Measurements from ENCODE around the gene ADCK1. TPM values are rescaled to one million over a fixed set of nuclear protein-coding genes. Genes with fewer than 3 reads are reported as not detected.
"Not testable (repeated sequence)": the region's sequence is repeated elsewhere in the genome, so short reads cannot be mapped to it uniquely, and the experiment has no call there.

The ADCK1 gene
- total RNA-seq, 1 donor from 2014 or later = 4.5 TPM

DNA sequence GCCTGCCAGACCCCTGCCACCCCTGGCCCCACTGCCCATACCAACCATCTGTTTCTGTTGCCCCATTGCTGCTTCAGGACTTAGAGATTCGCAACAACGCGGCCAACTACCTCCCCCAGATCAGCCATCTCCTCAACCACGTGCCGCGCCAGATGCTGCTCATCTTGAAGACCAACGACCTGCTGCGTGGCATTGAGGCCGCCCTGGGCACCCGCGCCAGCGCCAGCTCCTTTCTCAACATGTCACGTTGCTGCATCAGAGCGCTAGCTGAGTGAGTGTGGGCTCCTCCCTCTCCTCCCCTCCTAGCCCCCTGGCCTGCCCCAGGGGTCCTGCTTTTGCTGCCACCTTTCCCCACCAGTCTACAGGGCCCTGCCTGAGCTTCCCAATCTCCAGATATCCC is 131.5 kb downstream of the ADCK1 start:
- H3K36me3 ChIP-seq (ENCODE audit: control insufficient read depth, insufficient read depth, low read length) = peaks cover 1% of the 10 kb centered on the region
- TF ChIP-seq, protein P1, sequence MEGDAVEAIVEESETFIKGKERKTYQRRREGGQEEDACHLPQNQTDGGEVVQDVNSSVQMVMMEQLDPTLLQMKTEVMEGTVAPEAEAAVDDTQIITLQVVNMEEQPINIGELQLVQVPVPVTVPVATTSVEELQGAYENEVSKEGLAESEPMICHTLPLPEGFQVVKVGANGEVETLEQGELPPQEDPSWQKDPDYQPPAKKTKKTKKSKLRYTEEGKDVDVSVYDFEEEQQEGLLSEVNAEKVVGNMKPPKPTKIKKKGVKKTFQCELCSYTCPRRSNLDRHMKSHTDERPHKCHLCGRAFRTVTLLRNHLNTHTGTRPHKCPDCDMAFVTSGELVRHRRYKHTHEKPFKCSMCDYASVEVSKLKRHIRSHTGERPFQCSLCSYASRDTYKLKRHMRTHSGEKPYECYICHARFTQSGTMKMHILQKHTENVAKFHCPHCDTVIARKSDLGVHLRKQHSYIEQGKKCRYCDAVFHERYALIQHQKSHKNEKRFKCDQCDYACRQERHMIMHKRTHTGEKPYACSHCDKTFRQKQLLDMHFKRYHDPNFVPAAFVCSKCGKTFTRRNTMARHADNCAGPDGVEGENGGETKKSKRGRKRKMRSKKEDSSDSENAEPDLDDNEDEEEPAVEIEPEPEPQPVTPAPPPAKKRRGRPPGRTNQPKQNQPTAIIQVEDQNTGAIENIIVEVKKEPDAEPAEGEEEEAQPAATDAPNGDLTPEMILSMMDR (IDR thresholded peaks at IDR 0.05; ENCODE audit: insufficient read depth, low read length, severe bottlenecking) = no peak
- DNase-seq (ENCODE audit: low read depth) (no peak), FAIRE-seq (no peak)
- no peak overlapping the region for H3K4me3 ChIP-seq (ENCODE audit: low read depth, low read length)
- H3K27me3 ChIP-seq (ENCODE audit: control insufficient read depth, insufficient read depth, low read length) = no peaks in the 10 kb centered on the region

- H3K36me3 ChIP-seq (ENCODE audit: control insufficient read depth, insufficient read depth, low read length) = peaks cover 1% of the 10 kb centered on the region
- TF ChIP-seq, protein P1 (IDR thresholded peaks at IDR 0.05; ENCODE audit: insufficient read depth, low read length, severe bottlenecking) = no peak
- no peaks in the 10 kb centered on the region for H3K27me3 ChIP-seq (ENCODE audit: control insufficient read depth, insufficient read depth, low read length)
- no peak overlapping the region for H3K4me3 ChIP-seq (ENCODE audit: low read depth, low read length)
- no peak for DNase-seq (ENCODE audit: low read depth)
- FAIRE-seq = no peak
Observed at GRCh38 chr14:77936138-77936639, 136.3 kb downstream of the ADCK1 start.

DNA sequence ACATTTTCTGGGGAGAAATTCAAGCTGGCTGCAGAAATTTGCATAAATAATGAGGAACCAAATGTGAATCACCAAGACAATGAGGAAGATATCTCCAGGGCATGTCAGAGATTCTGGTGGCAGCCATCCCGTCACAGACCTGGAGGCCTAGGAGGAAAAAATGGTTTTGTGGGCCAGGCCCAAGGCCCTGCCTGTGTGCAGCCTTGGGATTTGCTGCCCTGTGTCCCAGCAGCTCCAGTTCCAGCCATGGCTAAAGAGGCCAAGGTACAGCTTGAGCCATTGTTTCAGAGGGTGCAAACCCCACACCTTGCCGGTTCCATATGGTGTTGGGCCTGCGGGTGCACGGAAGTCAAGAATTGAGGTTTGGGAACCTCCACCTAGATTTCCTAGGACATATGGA is 147.5 kb downstream of the ADCK1 start:
- TF ChIP-seq, protein P1 (IDR thresholded peaks at IDR 0.05; ENCODE audit: insufficient read depth, low read length, severe bottlenecking) = no peak
- Histone ChIP-seq H3K4me3 (ENCODE audit: low read depth, low read length) (no peak overlapping the region), H3K36me3 (ENCODE audit: control insufficient read depth, insufficient read depth, low read length) (no peaks in the 10 kb centered on the region), H3K27me3 (ENCODE audit: control insufficient read depth, insufficient read depth, low read length) (no peaks in the 10 kb centered on the region)
- no peak for DNase-seq (ENCODE audit: low read depth)
- no peak for FAIRE-seq

- no peak for DNase-seq (ENCODE audit: low read depth)
- H3K27me3 ChIP-seq (ENCODE audit: control insufficient read depth, insufficient read depth, low read length) = no peaks in the 10 kb centered on the region
- no peak for FAIRE-seq
Observed at GRCh38 chr14:77950371-77951063, 150.6 kb downstream of the ADCK1 start.

DNA sequence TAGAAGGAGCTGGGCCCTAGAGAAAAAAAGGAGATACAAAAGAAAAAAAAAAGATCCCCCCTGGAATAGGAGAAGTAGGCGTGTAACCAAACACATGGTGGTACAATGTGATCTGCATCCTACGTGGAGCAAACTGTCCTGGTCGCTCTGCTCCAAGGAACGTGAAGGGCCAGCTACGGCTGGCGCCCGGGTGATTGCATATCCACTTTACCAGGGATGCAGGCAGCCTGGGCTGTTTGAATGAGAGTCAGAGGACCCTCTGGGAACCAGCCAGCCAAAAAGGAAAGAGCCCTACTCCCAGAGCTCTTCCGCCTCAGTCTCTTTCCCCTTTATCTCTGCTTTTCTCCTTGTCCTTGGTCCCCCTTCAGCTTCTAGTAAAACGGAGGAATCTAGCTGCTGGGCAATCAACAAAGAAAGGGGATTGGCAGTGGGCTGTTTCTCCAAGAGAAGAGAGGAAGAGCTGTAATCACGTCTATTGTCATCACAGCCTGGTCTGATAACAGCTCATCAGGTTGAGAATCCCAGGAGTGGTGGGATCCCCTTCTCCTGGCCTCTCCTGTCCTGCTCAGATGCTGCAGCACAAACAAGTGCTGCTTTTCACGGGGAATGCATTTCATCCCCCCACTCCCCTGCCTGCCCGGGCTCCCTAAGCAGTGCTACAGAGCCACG is 156.0 kb downstream of the ADCK1 start:
- H3K36me3 ChIP-seq (ENCODE audit: control insufficient read depth, insufficient read depth, low read length) = no peaks in the 10 kb centered on the region
- H3K4me3 ChIP-seq (ENCODE audit: low read depth, low read length) = no peak overlapping the region
- no peak for DNase-seq (ENCODE audit: low read depth)
- no peaks in the 10 kb centered on the region for H3K27me3 ChIP-seq (ENCODE audit: control insufficient read depth, insufficient read depth, low read length)
- FAIRE-seq = no peak
- TF ChIP-seq, protein P1 (IDR thresholded peaks at IDR 0.05; ENCODE audit: insufficient read depth, low read length, severe bottlenecking) = no peak

More at GRCh38 chr14:77950371-77951063, 150.6 kb downstream of the ADCK1 start:
- Histone ChIP-seq H3K4me3 (ENCODE audit: low read depth, low read length) (no peak overlapping the region), H3K36me3 (ENCODE audit: control insufficient read depth, insufficient read depth, low read length) (no peaks in the 10 kb centered on the region)
- TF ChIP-seq, protein P1 (IDR thresholded peaks at IDR 0.05; ENCODE audit: insufficient read depth, low read length, severe bottlenecking) = no peak

- DNase-seq (ENCODE audit: low read depth); H3K27me3 ChIP-seq (ENCODE audit: control insufficient read depth, insufficient read depth, low read length); H3K36me3 ChIP-seq (ENCODE audit: control insufficient read depth, insufficient read depth, low read length); FAIRE-seq; H3K4me3 ChIP-seq (ENCODE audit: low read depth, low read length): not testable (repeated sequence)
Observed at GRCh38 chr14:77959686-77960085, 159.8 kb downstream of the ADCK1 start.

Measured in bronchial epithelial cell (primary cell).